ENCODE results near the gene TMCO1.
"Not testable (repeated sequence)": the region's sequence is repeated elsewhere in the genome, so short reads cannot be mapped to it uniquely, and the experiment has no call there.

TMCO1 gene

GRCh38 chr1:165795894-165796293 lies 27.2 kb upstream of the TMCO1 start:
- DNase-seq (ENCODE audit: low read depth): no peak
- H3K4me3 ChIP-seq (ENCODE audit: low read depth, low read length): no peak overlapping the region
- in situ Hi-C loops (cut with HindIII; ENCODE audit: low sequenced_read_pairs): no loop called here
- TF ChIP-seq CTCF (IDR thresholded peaks at IDR 0.05; ENCODE audit: low read depth, low read length, missing control alignments): no peak

- no peak for TF ChIP-seq CTCF (IDR thresholded peaks at IDR 0.05; ENCODE audit: low read depth, low read length, missing control alignments)
- H3K4me3 ChIP-seq (ENCODE audit: low read depth, low read length): no peak overlapping the region
- in situ Hi-C loops (cut with HindIII; ENCODE audit: low sequenced_read_pairs): no loop called here
- no peak for DNase-seq (ENCODE audit: low read depth)
Observed at GRCh38 chr1:165793951-165794350, 25.3 kb upstream of the TMCO1 start.

- in situ Hi-C loops (cut with HindIII; ENCODE audit: low sequenced_read_pairs): no loop called here
- H3K4me3 ChIP-seq (ENCODE audit: low read depth, low read length): no peak overlapping the region
Observed at GRCh38 chr1:165787741-165788140, 19.1 kb upstream of the TMCO1 start.

GRCh38 chr1:165783519-165783918 lies 14.9 kb upstream of the TMCO1 start:
- DNase-seq (ENCODE audit: low read depth); H3K4me3 ChIP-seq (ENCODE audit: low read depth, low read length); in situ Hi-C loops (cut with HindIII; ENCODE audit: low sequenced_read_pairs): not testable (repeated sequence)

More at GRCh38 chr1:165787741-165788140, 19.1 kb upstream of the TMCO1 start:
- DNase-seq (ENCODE audit: low read depth): no peak
- TF ChIP-seq CTCF (IDR thresholded peaks at IDR 0.05; ENCODE audit: low read depth, low read length, missing control alignments): no peak

- DNase-seq (ENCODE audit: low read depth); in situ Hi-C loops (cut with HindIII; ENCODE audit: low sequenced_read_pairs); H3K4me3 ChIP-seq (ENCODE audit: low read depth, low read length): not testable (repeated sequence)
Observed at GRCh38 chr1:165778197-165778596, 9.5 kb upstream of the TMCO1 start.

- in situ Hi-C loops (cut with HindIII; ENCODE audit: low sequenced_read_pairs): no loop called here
Observed at GRCh38 chr1:165773324-165773965, 4.8 kb upstream of the TMCO1 start.

GRCh38 chr1:165772739-165773138 lies 4.1 kb upstream of the TMCO1 start:
- H3K4me3 ChIP-seq (ENCODE audit: low read depth, low read length): no peak overlapping the region
- no peak for TF ChIP-seq CTCF (IDR thresholded peaks at IDR 0.05; ENCODE audit: low read depth, low read length, missing control alignments)
- in situ Hi-C loops (cut with HindIII; ENCODE audit: low sequenced_read_pairs): no loop called here
- no peak for DNase-seq (ENCODE audit: low read depth)

More at GRCh38 chr1:165773324-165773965, 4.8 kb upstream of the TMCO1 start:
- no peak for TF ChIP-seq CTCF (IDR thresholded peaks at IDR 0.05; ENCODE audit: low read depth, low read length, missing control alignments)
- DNase-seq (ENCODE audit: low read depth): no peak
- H3K4me3 ChIP-seq (ENCODE audit: low read depth, low read length): no peak overlapping the region

GRCh38 chr1:165764277-165764676 lies 4.4 kb downstream of the TMCO1 start:
- no peak overlapping the region for H3K4me3 ChIP-seq (ENCODE audit: low read depth, low read length)
- no peak for DNase-seq (ENCODE audit: low read depth)
- in situ Hi-C loops (cut with HindIII; ENCODE audit: low sequenced_read_pairs): no loop called here
- TF ChIP-seq CTCF (IDR thresholded peaks at IDR 0.05; ENCODE audit: low read depth, low read length, missing control alignments): no peak
